H54 (cell line): ENCODE data around the gene ADGRF5.
"Not testable (repeated sequence)": the region's sequence is repeated elsewhere in the genome, so short reads cannot be mapped to it uniquely, and the experiment has no call there.

Experiments used
- DNase-seq: peaks from one replicate; pipeline ENCODE4 v3.0.0; 2011; ENCODE audit warnings: low spot score, mixed read lengths; ENCODE audit not compliant: insufficient read length
- FAIRE-seq: peaks from 3 replicates; lab custom pipeline; 2011; peaks lifted over from hg19 to GRCh38; lab: Jason Lieb, UNC
- POLR2A ChIP-seq: IDR thresholded peaks from 2 replicates; pipeline ENCODE4 v1.6.1; 2011; ENCODE audit warnings: low read depth, mild to moderate bottlenecking, low read length

ADGRF5 gene

DNA sequence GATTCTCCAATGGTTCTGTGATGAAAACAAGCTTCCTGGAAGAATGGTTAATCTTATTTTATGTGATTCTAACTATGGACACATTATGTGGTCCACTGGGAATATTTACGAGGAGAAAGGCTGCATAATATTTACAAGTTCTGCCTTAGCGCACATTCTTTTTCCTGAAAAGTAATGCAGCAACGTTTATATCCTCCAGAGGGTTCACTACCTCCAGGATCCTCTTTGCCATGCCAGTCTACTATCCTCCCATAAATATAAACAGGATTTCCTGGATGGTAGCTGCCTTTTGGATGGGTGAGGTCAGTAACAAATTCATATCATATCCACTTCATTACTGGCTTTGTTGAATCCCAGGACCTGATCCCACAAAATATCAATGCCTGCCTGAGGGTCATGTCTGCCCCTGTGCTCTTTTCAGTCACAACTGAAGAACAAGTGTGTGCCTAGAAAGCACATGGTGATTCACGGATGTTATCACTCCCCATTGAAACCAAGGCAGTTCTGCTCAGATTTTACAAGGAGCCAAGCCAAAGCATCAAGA is 30.4 kb downstream of the ADGRF5 start:
- FAIRE-seq, result no peak
- no peak for DNase-seq
- TF ChIP-seq POLR2A, result no peak

DNA sequence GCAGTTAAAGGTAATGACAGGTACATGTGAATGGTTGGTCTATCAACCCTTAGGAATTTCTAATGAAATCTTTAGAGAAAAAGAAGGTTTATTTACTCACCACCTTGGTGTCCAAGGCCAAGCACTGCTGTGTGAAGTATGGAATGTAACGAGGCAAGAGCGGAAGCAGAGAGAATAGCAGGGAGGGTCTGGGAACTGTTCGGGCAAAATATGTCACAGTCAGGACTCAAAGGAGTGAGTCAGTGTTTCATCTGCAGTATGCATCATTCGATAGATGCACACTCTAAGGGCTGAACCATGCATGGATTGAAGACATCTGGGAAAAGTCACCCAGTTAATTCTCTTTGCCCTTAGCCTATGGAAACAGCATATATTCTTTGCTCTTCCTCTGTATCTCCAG is 33.2 kb downstream of the ADGRF5 start:
- DNase-seq, result no peak
- no peak for FAIRE-seq
- no peak for TF ChIP-seq POLR2A

DNA sequence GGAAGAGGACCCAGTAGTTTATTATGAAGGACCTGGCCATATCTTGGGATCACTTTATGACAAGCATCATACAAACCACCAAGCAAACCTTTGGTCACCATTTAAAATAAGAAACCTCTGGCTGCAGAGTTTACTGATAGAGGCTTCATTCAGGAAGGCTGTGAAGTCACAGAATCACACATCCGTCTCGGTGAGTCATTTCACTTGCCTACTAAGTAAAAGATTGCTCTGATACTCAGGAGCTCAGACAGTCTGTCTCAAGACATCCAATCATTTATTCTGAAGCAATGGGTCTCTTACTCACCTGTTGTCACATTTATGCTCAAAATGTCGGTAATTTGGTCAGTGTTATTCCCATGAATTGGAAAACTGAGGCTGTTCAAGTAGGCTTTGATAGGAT is 33.7 kb downstream of the ADGRF5 start:
- DNase-seq (no peak), FAIRE-seq (no peak)

DNA sequence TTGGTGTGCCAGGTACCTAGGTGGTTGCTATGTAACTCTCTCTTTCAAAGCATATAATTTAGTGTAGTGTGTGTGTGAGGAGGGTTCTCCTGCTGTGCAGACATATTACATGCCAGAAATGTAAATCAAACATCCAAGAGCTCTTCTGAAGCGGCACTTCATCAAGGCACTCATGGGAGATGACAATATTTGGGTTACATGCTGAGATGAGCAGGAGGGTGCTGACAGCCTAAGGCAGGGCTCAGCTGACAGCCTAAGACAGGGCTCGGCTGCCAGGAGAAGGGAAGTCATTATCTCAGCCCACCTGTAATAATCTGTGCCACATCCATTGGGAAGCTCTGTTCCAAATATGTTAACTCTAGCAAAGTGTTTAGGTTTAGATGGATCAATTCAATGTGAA is 39.1 kb downstream of the ADGRF5 start:
- no peak for TF ChIP-seq POLR2A
- FAIRE-seq (no peak), DNase-seq (no peak)

More for the DNA sequence above, 33.7 kb downstream of the ADGRF5 start:
- TF ChIP-seq POLR2A, result no peak

DNA sequence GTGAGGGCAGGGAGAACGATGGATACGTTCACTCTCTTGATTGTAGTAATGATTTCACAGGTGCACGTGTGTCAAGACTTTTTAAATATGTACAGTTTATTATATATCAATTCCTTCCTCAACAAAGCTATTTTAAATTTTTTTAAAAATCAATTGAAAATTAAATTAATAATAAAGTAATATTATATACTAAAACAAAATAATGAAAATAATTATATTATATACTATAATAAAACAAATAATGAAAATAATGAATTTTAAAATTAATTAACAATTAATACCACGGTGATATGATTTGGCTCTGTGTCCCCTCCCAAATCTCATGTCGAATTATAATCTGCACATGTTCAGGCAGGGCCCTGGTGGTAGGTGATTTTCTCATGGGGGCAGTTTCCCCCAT is 42.7 kb downstream of the ADGRF5 start:
- FAIRE-seq (no peak), DNase-seq (no peak)
- TF ChIP-seq POLR2A, result no peak

DNA sequence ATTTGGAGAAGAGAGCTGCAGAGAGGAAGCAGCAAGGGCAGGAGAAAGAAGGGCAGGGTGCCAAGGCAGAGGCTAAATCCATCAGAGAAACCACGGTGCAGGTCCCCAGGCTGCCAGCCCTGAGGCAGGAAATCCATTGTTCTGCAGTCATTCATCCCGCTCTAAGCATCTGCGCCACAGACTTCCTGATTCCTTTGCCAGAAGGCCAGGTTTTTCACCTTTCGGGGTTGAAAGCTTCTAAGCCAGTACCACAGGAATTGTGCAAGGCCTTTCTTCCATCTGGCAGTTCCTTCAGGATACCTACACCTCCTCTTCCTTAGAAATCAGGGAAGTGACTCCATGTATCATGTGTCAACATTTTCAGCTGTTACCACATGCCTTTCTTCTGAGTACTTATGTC is 45.6 kb downstream of the ADGRF5 start:
- FAIRE-seq (no peak), DNase-seq (peak; percentile 7)
- TF ChIP-seq POLR2A, result no peak

DNA sequence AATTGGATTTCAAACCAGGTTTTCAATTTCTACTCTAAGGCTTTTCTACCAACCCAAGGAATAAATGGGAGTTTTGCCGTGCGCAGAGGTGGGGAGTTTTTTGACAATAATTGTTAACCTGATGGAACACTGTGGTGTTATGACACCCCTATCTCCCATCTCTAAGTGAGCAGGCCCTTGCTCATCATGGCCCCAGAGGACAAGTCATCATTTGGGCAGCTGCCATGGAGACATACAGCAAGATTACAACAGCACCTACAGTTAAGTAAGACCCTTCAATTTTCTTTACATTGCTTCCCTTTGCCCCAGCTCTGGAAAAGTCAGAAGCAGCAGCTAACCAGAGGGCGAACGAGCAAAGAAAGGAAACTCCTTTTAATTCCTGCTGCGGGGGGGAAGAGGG is 54.3 kb downstream of the ADGRF5 start:
- no peak for TF ChIP-seq POLR2A
- DNase-seq, result no peak
- no peak for FAIRE-seq

DNA sequence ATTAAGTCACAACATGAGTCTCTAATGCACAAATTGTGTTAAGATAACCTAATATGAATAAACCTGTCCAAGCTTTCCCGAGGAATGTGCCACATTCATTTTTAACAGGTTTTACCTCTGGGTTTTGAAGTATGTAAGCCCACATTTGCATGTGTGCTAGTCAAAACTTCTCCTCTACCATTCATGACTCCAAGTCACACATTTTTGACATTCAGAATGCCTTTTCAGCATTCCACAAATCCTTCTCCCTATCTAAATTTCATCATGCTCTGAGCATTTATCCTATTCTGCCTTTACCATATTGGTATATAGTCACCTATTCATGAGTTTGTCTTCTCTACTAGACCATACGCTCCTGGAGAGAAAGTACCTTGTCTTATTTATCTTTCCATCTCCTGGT is 56.5 kb downstream of the ADGRF5 start:
- DNase-seq (no peak), FAIRE-seq (no peak)
- no peak for TF ChIP-seq POLR2A

DNA sequence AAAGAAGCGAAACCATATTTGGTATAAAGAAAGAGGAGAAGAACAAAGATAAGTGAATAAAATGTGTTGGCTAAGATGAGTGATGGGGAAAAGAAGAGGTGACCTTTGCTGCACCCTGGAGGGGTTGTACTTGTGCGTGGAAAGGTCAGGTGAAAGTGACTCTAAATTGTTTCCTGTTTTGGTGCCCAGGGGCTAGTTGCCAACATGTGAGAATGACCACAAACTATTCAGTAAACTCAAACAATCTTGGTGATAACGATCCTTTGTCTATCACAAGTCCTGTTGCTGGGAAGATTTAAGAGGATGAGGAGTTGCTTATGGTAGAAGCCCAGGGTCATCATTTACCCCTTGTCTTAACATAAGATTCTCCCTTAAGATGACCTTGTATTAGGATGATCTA is 57.9 kb downstream of the ADGRF5 start:
- FAIRE-seq (no peak), DNase-seq (no peak)
- no peak for TF ChIP-seq POLR2A

DNA sequence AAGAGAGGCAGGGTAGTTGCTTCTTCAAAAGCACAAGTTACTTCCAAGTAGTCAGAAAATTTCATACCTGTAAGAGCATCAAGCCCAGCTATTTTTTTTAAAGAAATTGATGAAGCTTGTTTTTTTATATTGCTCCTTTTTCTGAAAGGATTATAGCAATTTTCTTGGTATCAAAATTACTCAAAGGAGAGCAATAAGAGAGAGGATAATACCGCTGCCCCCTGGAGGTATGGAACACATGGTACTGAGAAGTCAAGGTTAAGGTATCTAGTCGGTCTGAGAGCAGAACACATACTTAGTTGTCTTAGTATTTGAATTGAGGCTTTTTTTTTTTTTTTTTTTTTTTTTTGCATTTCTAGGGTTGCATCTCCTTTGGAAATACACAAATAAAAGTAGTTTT is 59.4 kb downstream of the ADGRF5 start:
- TF ChIP-seq POLR2A, result no peak
- FAIRE-seq (no peak), DNase-seq (no peak)

DNA sequence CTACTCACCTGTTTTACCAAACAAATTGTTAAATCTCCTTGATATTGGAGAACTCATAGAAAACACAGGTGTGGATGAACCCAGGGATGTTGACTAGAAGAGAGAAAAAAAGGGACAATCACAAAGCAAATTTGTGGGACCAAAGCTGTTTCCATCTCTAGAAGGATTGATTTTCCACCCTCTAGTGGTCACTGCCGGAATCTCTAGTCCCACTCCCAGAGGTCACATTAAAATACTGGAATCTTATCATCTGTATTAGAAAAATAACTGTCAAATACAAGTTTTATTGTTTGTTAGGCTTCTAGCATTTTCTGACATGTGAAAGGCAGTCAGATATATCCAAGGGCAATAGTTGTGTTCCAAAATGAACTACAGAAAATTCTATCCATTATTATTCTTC is 65.8 kb downstream of the ADGRF5 start:
- FAIRE-seq, DNase-seq: not testable (repeated sequence)

DNA sequence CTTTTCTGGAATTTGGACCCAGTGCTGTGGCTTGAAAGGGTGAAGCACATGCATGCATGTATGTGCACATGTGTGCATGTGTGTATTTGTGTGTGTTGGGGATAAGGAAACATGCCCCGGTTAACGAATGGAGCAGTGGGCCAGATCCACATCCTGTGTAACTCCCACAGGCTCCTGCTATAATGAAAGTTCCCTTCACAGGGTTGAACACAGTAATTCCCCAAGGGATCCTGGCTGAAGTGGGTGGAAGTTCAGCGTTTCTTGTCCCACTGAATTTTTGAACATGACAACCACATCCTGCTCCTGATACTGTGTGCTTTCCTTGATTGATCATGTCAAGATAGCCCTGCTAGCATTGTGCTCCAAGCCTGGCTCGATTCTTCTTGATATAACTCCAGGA is 70.2 kb downstream of the ADGRF5 start:
- FAIRE-seq, result not testable (repeated sequence)

DNA sequence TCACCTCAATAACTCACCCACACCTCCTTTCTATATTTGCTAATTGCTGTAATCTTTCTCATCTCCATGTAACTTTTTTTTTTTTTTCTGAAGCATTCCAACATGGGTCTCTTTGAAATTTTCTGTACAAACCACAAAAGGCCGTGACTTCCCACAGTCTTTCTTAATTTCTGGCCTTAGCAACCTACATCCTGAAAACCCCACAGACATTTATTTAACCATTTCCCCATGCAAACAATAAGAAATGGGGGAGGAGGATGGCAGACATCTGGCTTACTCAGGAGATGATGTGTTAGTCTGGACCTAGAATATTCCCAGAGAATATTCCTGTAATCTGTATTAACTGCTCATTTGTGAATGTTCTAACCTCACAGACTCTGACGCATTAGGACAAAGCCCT is 70.9 kb downstream of the ADGRF5 start:
- no peak for TF ChIP-seq POLR2A
- DNase-seq, result no peak
- FAIRE-seq, result no peak

More for the DNA sequence above, 70.2 kb downstream of the ADGRF5 start:
- DNase-seq, result not testable (repeated sequence)

DNA sequence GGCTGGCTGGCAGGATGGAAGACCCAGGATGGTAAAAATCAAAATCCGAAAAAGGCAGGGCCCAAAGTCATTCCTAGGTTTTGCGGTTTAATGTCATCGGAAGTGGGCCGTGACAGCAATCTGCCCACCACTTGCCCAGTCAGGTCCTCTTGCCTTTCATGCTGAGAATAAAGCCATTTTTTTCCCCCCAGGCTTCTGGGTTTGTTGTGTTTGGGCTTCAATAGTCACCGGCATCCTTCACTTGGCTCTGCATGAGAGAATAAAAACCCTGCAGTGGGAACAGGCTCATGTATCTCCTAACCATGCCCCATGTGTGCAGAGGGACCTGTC is 72.4 kb downstream of the ADGRF5 start:
- no peak for DNase-seq
- TF ChIP-seq POLR2A, result no peak
- FAIRE-seq, result no peak

DNA sequence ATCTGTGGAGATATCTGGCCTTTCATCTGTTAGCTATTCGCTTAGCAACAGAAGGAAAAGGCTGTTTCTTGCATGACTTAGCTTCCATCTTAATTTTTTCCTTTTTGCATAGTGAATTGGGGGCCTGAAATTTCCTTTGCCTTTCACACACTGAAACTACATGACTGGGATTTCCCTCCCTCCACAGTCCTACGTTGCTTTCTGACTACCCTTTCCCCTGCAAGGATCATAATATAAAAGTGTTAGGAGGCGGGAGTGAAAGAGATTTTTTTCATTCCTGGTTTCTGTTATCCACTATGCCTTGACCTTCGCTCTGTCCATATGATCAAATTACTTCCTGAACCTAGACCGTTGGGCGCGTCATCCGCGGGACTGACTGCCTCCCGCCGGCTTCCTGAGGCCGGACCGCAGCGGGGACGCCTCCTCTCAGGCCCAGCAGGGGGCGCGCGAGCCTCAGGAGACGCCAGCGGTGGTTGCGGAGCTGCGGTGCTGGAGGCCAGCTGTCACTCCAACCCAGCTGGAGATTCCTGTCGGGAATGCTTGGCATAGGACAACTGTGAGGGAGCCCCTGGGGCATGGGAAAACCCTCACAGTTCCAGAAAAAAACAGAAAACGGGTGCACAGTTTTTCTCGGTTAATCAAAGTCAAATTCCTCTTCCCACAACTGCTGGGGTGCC is 72.9 kb downstream of the ADGRF5 start:
- peak; percentile 74 for DNase-seq
- FAIRE-seq, result peak; percentile 85
- no peak for TF ChIP-seq POLR2A
